Mucosa of descending colon (tissue), 3 donors: Measurements from ENCODE around the gene TSPO2. TPM values are rescaled to one million over a fixed set of nuclear protein-coding genes. Genes with fewer than 3 reads are reported as not detected.

ENCODE experiments used
- ATAC-seq: fragments of 200-7000 bp; cut with Tn5 transposase; one replicate; pipeline ENCODE4 v1.9.1; 2020; ENCODE audit warnings: mild to moderate bottlenecking, moderate library complexity
- DNase-seq, 3 donors: peaks; one replicate each; pipeline ENCODE4 v3.0.0-alpha.2; 2020
- H3K36me3 ChIP-seq: fragments of 200-600 bp; one replicate; pipeline ENCODE4 v1.8.0; 2021; ENCODE audit warnings: low read depth, mild to moderate bottlenecking
- H3K4me1 ChIP-seq: fragments of 200-600 bp; one replicate; pipeline ENCODE4 v1.8.0; 2021; ENCODE audit warnings: low read depth, mild to moderate bottlenecking
- H3K4me3 ChIP-seq: fragments of 200-600 bp; one replicate; pipeline ENCODE4 v1.8.0; 2021; ENCODE audit warnings: mild to moderate bottlenecking
- H3K9me3 ChIP-seq: fragments of 200-600 bp; one replicate; pipeline ENCODE4 v1.8.0; 2021; ENCODE audit warnings: mild to moderate bottlenecking
- CTCF ChIP-seq: fragments of 200-600 bp; IDR thresholded peaks from one replicate; pipeline ENCODE4 v1.8.0; 2022; ENCODE audit warnings: antibody characterized with exemption, mild to moderate bottlenecking
- intact Hi-C, 2 donors: fragments of 100-400 bp; cut with DNase I in 1 of 2; cut with micrococcal nuclease in 1 of 2; formaldehyde crosslinking; loops; one replicate each; pipeline versions ENCODE4 v1.11.0 to v1.11.1; 2022; cut with DNase I, micrococcal nuclease
- total RNA-seq, 3 donors: library from RNA; stranded (reverse); fragmentation: NEBNext Ultra II Directional in 2 of 3; extraction: Animal tissue kit (Norgen Biotek cat#: 25700) in 2 of 3; gene quantifications; one replicate each; pipeline versions ENCODE4 v1.2.1 to v1.2.4, GENCODE V29; 2021 to 2023
- donor health status: DM: no; HTN: no; CAD: no; lungs with moderate emphysema.
- donor health status: DM: no; HTN: no; CAD: no.
- donor health status: DM: no; HTN: yes; CAD: no.

Gene TSPO2
- total RNA-seq, 3 donors from 2014 or later: 0.48 TPM; not detected in 2

GRCh38 chr6:41053041-41053440 lies 10.8 kb downstream of the TSPO2 start, which contains the start of gene APOBEC2:
Gene APOBEC2, plus strand, starts transcription at chr6:41053202. Its CDS starts 146 bp downstream, at chr6:41053348.
- intact Hi-C loops: no loop called here
- Histone ChIP-seq H3K4me1 (no peaks in the 10 kb centered on the region), H3K36me3 (no peaks in the 10 kb centered on the region), H3K4me3 (no peak within 1 kb of the TSS), H3K9me3 (no peaks in the 10 kb centered on the region)
- DNase-seq (no peak), ATAC-seq (no peak)
- no peak for TF ChIP-seq CTCF

- Histone ChIP-seq H3K36me3 (no peaks in the 10 kb centered on the region), H3K9me3 (no peaks in the 10 kb centered on the region), H3K4me3 (no peak overlapping the region), H3K4me1 (no peaks in the 10 kb centered on the region)
- TF ChIP-seq CTCF: no peak
- DNase-seq: no peak
- no peak for ATAC-seq
- intact Hi-C loops: no loop called here
Observed at GRCh38 chr6:41054511-41054910, 12.2 kb downstream of the TSPO2 start.

- no peak for TF ChIP-seq CTCF
- intact Hi-C loops: no loop called here
- no peak for DNase-seq
- ATAC-seq: no peak
- Histone ChIP-seq H3K9me3 (no peaks in the 10 kb centered on the region), H3K4me1 (no peaks in the 10 kb centered on the region), H3K4me3 (no peak overlapping the region), H3K36me3 (no peaks in the 10 kb centered on the region)
Observed at GRCh38 chr6:41055149-41055548, 12.9 kb downstream of the TSPO2 start.

- TF ChIP-seq CTCF: no peak
- ATAC-seq (no peak), DNase-seq (no peak)
- Histone ChIP-seq H3K36me3 (no peaks in the 10 kb centered on the region), H3K4me3 (no peak overlapping the region), H3K4me1 (no peaks in the 10 kb centered on the region), H3K9me3 (no peaks in the 10 kb centered on the region)
- intact Hi-C loops: no loop called here
Observed at GRCh38 chr6:41056768-41057490, 14.7 kb downstream of the TSPO2 start.

GRCh38 chr6:41058783-41059181 lies 16.5 kb downstream of the TSPO2 start:
- H3K9me3 ChIP-seq: no peaks in the 10 kb centered on the region
- no peak for TF ChIP-seq CTCF
- H3K4me3 ChIP-seq: no peak overlapping the region
- no peak for ATAC-seq
- H3K4me1 ChIP-seq: peaks cover 1% of the 10 kb centered on the region
- intact Hi-C loops: no loop called here
- DNase-seq: no peak
- no peaks in the 10 kb centered on the region for H3K36me3 ChIP-seq

- DNase-seq (no peak), ATAC-seq (no peak)
- H3K4me1 ChIP-seq: peaks cover 9% of the 10 kb centered on the region
- intact Hi-C loops: no loop called here
- H3K4me3 ChIP-seq: no peak overlapping the region
- no peak for TF ChIP-seq CTCF
- H3K36me3 ChIP-seq: no peaks in the 10 kb centered on the region
- no peaks in the 10 kb centered on the region for H3K9me3 ChIP-seq
Observed at GRCh38 chr6:41059556-41059955, 17.3 kb downstream of the TSPO2 start.
